GM23338 (cell line): ENCODE data around the gene KCNJ6. TPM values are rescaled to one million over a fixed set of nuclear protein-coding genes. Genes with fewer than 3 reads are reported as not detected.
A peak's percentile ranks its signal among the peaks of the same experiment; 100 is the strongest.

Source experiments
- ATAC-seq: fragments of 200-7000 bp; cut with Tn5 transposase; 3 replicates; pipeline ENCODE4 v1.9.1; 2020
- DNase-seq: peaks from one replicate; pipeline ENCODE4 v3.0.0-alpha.2; 2015; ENCODE audit warnings: low spot score
- H2AFZ ChIP-seq: fragments of 200-600 bp; sonication (generic); 2 replicates; pipeline ENCODE4 v1.8.0; 2016; ENCODE audit warnings: antibody characterized with exemption, mild to moderate bottlenecking, moderate library complexity
- H3F3A ChIP-seq: fragments of 200-600 bp; sonication (generic); replicated peaks from 2 replicates; pipeline ENCODE4 v1.8.0; 2017; ENCODE audit warnings: antibody characterized with exemption, mixed run types, low read depth
- H3K27ac ChIP-seq: fragments of 200-600 bp; sonication (generic); 2 replicates; pipeline ENCODE4 v1.6.1; 2016; ENCODE audit warnings: low read depth
- H3K27me3 ChIP-seq: fragments of 200-600 bp; sonication (generic); 2 replicates; pipeline ENCODE4 v1.8.0; 2016; ENCODE audit warnings: mild to moderate bottlenecking, mixed run types, moderate library complexity; ENCODE audit not compliant: insufficient read depth
- H3K36me3 ChIP-seq: fragments of 200-600 bp; sonication (generic); 2 replicates; pipeline ENCODE4 v1.8.0; 2016; ENCODE audit warnings: mild to moderate bottlenecking; ENCODE audit not compliant: insufficient read depth
- H3K4me1 ChIP-seq: fragments of 200-600 bp; sonication (generic); 2 replicates; pipeline ENCODE4 v1.8.0; 2016; ENCODE audit warnings: mild to moderate bottlenecking, moderate library complexity; ENCODE audit not compliant: insufficient read depth
- H3K4me2 ChIP-seq: fragments of 200-600 bp; sonication (generic); 2 replicates; pipeline ENCODE4 v1.7.1; 2017; ENCODE audit warnings: mixed run types
- H3K4me3 ChIP-seq: fragments of 200-600 bp; sonication (generic); 2 replicates; pipeline ENCODE4 v1.6.1; 2016; ENCODE audit warnings: mixed run types
- H3K79me2 ChIP-seq: fragments of 200-600 bp; sonication (generic); replicated peaks from 2 replicates; pipeline ENCODE4 v1.8.0; 2017; ENCODE audit warnings: mild to moderate bottlenecking; ENCODE audit not compliant: insufficient read depth
- H3K9me2 ChIP-seq: fragments of 200-600 bp; sonication (generic); 2 replicates; pipeline ENCODE4 v1.8.0; 2017; ENCODE audit not compliant: insufficient read depth
- H4K20me1 ChIP-seq: fragments of 200-600 bp; sonication (generic); replicated peaks from 2 replicates; pipeline ENCODE4 v1.8.0; 2017; ENCODE audit warnings: mild to moderate bottlenecking; ENCODE audit not compliant: insufficient read depth
- H3K27ac Mint-ChIP-seq: 2 replicates; pipeline ENCODE4 v1.8.0; 2020; ENCODE audit warnings: inconsistent platforms, mild to moderate bottlenecking, moderate library complexity, mixed read lengths
- H3K27me3 Mint-ChIP-seq: 3 replicates; pipeline ENCODE4 v1.8.0; 2022; ENCODE audit warnings: low read depth, mild to moderate bottlenecking, moderate library complexity, mixed read lengths, inconsistent platforms; ENCODE audit not compliant: insufficient read depth, poor library complexity
- H3K36me3 Mint-ChIP-seq: 3 replicates; pipeline ENCODE4 v1.8.0; 2021; ENCODE audit warnings: low read depth, mild to moderate bottlenecking, inconsistent platforms, moderate library complexity, mixed read lengths
- H3K4me1 Mint-ChIP-seq: 3 replicates; pipeline ENCODE4 v1.8.0; 2020; ENCODE audit warnings: mild to moderate bottlenecking, inconsistent platforms, mixed read lengths
- H3K4me3 Mint-ChIP-seq: 3 replicates; pipeline ENCODE4 v1.8.0; 2021; ENCODE audit warnings: moderate library complexity, mild to moderate bottlenecking, inconsistent platforms, mixed read lengths
- H3K9me3 Mint-ChIP-seq: 3 replicates; pipeline ENCODE4 v1.8.0; 2020; ENCODE audit warnings: moderate library complexity, mild to moderate bottlenecking, inconsistent platforms, mixed read lengths
- CREB1 ChIP-seq: fragments of 250-450 bp; sonication (Bioruptor Pico); IDR thresholded peaks from 2 replicates; pipeline ENCODE4 v1.5.0; 2020; ENCODE audit warnings: low read depth, mild to moderate bottlenecking, moderate library complexity
- ETS1 ChIP-seq: IDR thresholded peaks from 2 replicates; pipeline ENCODE4 v1.6.1; 2016; ENCODE audit warnings: antibody characterized with exemption
- EZH2 ChIP-seq: fragments of 200-600 bp; sonication (generic); IDR thresholded peaks from one replicate; pipeline ENCODE4 v1.8.0; 2017; ENCODE audit warnings: antibody characterized with exemption, mild to moderate bottlenecking, low read depth; ENCODE audit not compliant: unreplicated experiment
- EZH2phosphoT487 ChIP-seq: fragments of 200-600 bp; sonication (generic); IDR thresholded peaks from one replicate; pipeline ENCODE4 v1.8.1; 2018; ENCODE audit warnings: antibody characterized with exemption; ENCODE audit not compliant: unreplicated experiment
- JUNB ChIP-seq: IDR thresholded peaks from one replicate; pipeline ENCODE4 v1.6.1; 2016; ENCODE audit warnings: antibody characterized with exemption; ENCODE audit not compliant: unreplicated experiment
- NANOG ChIP-seq: IDR thresholded peaks from 2 replicates; pipeline ENCODE4 v1.6.1; 2016; ENCODE audit warnings: antibody characterized with exemption, borderline replicate concordance
- POLR2AphosphoS5 ChIP-seq: IDR thresholded peaks from 2 replicates; pipeline ENCODE4 v1.6.1; 2016; ENCODE audit warnings: antibody characterized with exemption, low read depth
- STAT1 ChIP-seq: IDR thresholded peaks from one replicate; pipeline ENCODE4 v1.6.1; 2016; ENCODE audit warnings: antibody characterized with exemption; ENCODE audit not compliant: unreplicated experiment
- ZNF114 ChIP-seq: fragments of 250-450 bp; sonication (Bioruptor Pico); IDR thresholded peaks from 2 replicates; pipeline ENCODE4 v1.5.0; 2020; ENCODE audit warnings: mild to moderate bottlenecking, moderate library complexity
- ZNF331 ChIP-seq: fragments of 250-450 bp; sonication (Bioruptor Pico); IDR thresholded peaks from 2 replicates; pipeline ENCODE4 v1.5.0; 2020; ENCODE audit warnings: low read depth, mild to moderate bottlenecking, moderate library complexity
- polyA plus RNA-seq: library from polyadenylated mRNA; unstranded; fragments of >200 nt; fragmentation: Nextera tagmentation; extraction: Ambion mirVana; gene quantifications from 2 replicates; pipeline ENCODE4 v1.2.1, GENCODE V29; 2016
- total RNA-seq: library from RNA; depleted of rRNA; stranded (reverse); fragments of >200 nt; shearing (Covaris generic); gene quantifications from 2 replicates; pipeline ENCODE4 v1.2.3, GENCODE V29; 2014
- TF ChIP-seq, protein P1 (sequence below), 2 experiments: fragments of 200-600 bp in 1 of 2; sonication (generic) in 1 of 2; conservative IDR thresholded peaks; 2 replicates each; pipeline versions ENCODE4 v1.5.1 to v1.6.1; 2016 to 2017; ENCODE audit warnings: antibody characterized with exemption in 2 of 2, low read depth in 2 of 2, mild to moderate bottlenecking in 2 of 2, moderate library complexity in 1 of 2
- TF ChIP-seq, protein P2 (sequence below): IDR thresholded peaks from one replicate; pipeline ENCODE4 v1.6.1; 2018; ENCODE audit warnings: antibody characterized with exemption; ENCODE audit not compliant: unreplicated experiment

Gene KCNJ6
- total and polyA plus RNA-seq, 2 experiments from 2014 or later = 0.48 to 0.52 TPM

GRCh38 chr21:37758982-37759381 lies 157.3 kb downstream of the KCNJ6 start:
- ATAC-seq = peak; percentile 94
- peak; percentile 86 for DNase-seq
- no peaks in the 10 kb centered on the region for H3F3A ChIP-seq
- peak overlapping the region; percentile 94 for H2AFZ ChIP-seq
- H3K4me3 ChIP-seq = no peak overlapping the region
- Mint-ChIP-seq H3K27me3 (peaks cover 11% of the 10 kb centered on the region), H3K9me3 (no peaks in the 10 kb centered on the region), H3K27ac (no peak overlapping the region), H3K4me1 (peaks cover 22% of the 10 kb centered on the region), H3K36me3 (no peaks in the 10 kb centered on the region), H3K4me3 (no peak overlapping the region)
- no peaks in the 10 kb centered on the region for H3K79me2 ChIP-seq
- no peaks in the 10 kb centered on the region for H3K36me3 ChIP-seq
- no peak overlapping the region for H3K4me2 ChIP-seq
- no peaks in the 10 kb centered on the region for H3K9me2 ChIP-seq
- H4K20me1 ChIP-seq = no peaks in the 10 kb centered on the region
- no peaks in the 10 kb centered on the region for H3K27me3 ChIP-seq
- peaks cover 20% of the 10 kb centered on the region for H3K4me1 ChIP-seq
- TF ChIP-seq EZH2 (no peak), ZNF331 (CRISPR knock-in tag) (no peak)
- TF ChIP-seq, protein P1, sequence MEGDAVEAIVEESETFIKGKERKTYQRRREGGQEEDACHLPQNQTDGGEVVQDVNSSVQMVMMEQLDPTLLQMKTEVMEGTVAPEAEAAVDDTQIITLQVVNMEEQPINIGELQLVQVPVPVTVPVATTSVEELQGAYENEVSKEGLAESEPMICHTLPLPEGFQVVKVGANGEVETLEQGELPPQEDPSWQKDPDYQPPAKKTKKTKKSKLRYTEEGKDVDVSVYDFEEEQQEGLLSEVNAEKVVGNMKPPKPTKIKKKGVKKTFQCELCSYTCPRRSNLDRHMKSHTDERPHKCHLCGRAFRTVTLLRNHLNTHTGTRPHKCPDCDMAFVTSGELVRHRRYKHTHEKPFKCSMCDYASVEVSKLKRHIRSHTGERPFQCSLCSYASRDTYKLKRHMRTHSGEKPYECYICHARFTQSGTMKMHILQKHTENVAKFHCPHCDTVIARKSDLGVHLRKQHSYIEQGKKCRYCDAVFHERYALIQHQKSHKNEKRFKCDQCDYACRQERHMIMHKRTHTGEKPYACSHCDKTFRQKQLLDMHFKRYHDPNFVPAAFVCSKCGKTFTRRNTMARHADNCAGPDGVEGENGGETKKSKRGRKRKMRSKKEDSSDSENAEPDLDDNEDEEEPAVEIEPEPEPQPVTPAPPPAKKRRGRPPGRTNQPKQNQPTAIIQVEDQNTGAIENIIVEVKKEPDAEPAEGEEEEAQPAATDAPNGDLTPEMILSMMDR (conservative IDR thresholded peaks at IDR 0.05; ENCODE audit: low read depth in 2 of 2) = peak; percentile 74 to 91
- H3K27ac ChIP-seq = no peak overlapping the region

DNA sequence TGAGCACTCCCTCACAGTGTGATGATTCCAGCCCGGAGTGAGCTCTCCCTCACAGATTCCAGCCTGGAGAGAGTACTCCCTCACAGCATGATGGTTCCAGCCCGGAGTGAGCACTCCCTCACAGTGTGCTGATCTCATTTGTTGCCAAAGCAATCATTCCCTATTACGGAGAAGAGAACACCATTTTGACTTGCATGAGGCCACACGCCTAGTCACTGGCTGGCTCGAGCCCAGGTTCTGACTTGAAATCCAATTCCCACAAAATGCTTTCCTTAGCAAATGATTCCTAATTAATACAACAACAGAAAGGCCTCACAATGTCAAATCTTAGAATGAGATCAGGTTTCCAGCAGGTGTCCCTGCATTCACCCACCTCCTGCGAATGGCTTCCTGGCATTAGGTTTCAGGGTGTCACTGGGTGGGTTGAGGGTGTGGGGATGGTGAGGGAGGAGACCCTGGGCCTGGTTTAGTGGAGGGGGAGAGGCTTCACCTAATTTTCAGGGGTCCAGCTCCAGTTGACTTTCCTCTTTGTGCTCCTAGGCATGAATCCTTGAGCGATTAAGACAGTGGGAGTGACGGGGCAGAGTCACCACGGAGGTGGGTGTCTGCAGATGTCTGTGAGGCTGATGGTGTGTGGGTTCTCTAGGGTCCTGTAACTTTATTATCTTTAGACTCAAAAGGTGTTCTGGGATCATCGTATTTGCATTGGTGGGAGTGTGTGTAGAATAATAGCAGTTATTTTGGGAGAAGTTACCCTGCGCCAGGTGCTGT lies 158.5 kb downstream of the KCNJ6 start:
- Histone ChIP-seq H4K20me1 (no peaks in the 10 kb centered on the region), H3F3A (no peaks in the 10 kb centered on the region), H3K4me3 (no peak overlapping the region), H3K79me2 (no peaks in the 10 kb centered on the region), H3K36me3 (no peaks in the 10 kb centered on the region), H3K4me1 (peaks cover 20% of the 10 kb centered on the region), H3K27me3 (no peaks in the 10 kb centered on the region), H2AFZ (no peak overlapping the region), H3K9me2 (no peaks in the 10 kb centered on the region), H3K27ac (no peak overlapping the region), H3K4me2 (no peak overlapping the region)
- H3K4me1 Mint-ChIP-seq = peaks cover 18% of the 10 kb centered on the region
- no peak overlapping the region; the same call in 1 of the 2 replicates for H3K27ac Mint-ChIP-seq
- H3K27me3 Mint-ChIP-seq = peaks cover 13% of the 10 kb centered on the region
- no peak overlapping the region for H3K4me3 Mint-ChIP-seq
- no peaks in the 10 kb centered on the region for H3K9me3 Mint-ChIP-seq
- no peaks in the 10 kb centered on the region for H3K36me3 Mint-ChIP-seq
- ATAC-seq = no peak
- no peak for DNase-seq
- TF ChIP-seq STAT1 (no peak), ZNF331 (CRISPR knock-in tag) (no peak), JUNB (no peak), NANOG (no peak), POLR2AphosphoS5 (no peak), ETS1 (no peak), ZNF114 (CRISPR knock-in tag) (no peak), EZH2phosphoT487 (no peak), CREB1 (no peak), EZH2 (no peak)
- TF ChIP-seq, protein P2, sequence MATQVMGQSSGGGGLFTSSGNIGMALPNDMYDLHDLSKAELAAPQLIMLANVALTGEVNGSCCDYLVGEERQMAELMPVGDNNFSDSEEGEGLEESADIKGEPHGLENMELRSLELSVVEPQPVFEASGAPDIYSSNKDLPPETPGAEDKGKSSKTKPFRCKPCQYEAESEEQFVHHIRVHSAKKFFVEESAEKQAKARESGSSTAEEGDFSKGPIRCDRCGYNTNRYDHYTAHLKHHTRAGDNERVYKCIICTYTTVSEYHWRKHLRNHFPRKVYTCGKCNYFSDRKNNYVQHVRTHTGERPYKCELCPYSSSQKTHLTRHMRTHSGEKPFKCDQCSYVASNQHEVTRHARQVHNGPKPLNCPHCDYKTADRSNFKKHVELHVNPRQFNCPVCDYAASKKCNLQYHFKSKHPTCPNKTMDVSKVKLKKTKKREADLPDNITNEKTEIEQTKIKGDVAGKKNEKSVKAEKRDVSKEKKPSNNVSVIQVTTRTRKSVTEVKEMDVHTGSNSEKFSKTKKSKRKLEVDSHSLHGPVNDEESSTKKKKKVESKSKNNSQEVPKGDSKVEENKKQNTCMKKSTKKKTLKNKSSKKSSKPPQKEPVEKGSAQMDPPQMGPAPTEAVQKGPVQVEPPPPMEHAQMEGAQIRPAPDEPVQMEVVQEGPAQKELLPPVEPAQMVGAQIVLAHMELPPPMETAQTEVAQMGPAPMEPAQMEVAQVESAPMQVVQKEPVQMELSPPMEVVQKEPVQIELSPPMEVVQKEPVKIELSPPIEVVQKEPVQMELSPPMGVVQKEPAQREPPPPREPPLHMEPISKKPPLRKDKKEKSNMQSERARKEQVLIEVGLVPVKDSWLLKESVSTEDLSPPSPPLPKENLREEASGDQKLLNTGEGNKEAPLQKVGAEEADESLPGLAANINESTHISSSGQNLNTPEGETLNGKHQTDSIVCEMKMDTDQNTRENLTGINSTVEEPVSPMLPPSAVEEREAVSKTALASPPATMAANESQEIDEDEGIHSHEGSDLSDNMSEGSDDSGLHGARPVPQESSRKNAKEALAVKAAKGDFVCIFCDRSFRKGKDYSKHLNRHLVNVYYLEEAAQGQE = no peak
- TF ChIP-seq, protein P1 (conservative IDR thresholded peaks at IDR 0.05; ENCODE audit: low read depth in 2 of 2) = no peak
